ENCODE data around the gene DIP2A. TPM values are rescaled to one million over a fixed set of nuclear protein-coding genes. Genes with fewer than 3 reads are reported as not detected.

DIP2A gene
- total RNA-seq, 1 experiment from 2014 or later: 14.8 TPM

GRCh38 chr21:46606427-46606813 lies 147.7 kb downstream of the DIP2A start:
- DNase-seq (ENCODE audit: extremely low read depth, low read depth): no peak

- DNase-seq (ENCODE audit: extremely low read depth, low read depth): no peak
Measured at GRCh38 chr21:46607636-46608035, 148.9 kb downstream of the DIP2A start.

DNA sequence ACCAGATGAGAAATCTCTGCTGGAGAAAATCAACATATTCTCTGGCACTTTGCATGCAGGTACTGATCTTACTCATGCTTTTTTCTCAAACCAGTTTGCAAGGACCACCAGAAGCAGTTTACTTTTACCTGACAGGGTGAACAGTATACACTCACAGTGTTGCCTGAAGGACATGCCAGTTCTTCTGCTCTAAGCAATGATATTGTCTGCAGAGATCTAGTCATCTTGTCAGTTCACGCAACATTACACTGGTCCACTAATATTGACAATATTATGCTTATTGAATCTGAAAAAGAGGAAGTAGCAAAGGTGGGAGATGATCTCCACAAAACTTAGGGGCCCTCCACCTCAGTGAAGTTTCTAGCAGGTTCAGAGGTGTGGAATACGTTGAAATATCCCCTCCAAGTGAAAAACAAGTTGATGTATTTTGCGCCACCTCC lies 150.0 kb downstream of the DIP2A start:
- no peak for DNase-seq (ENCODE audit: extremely low read depth, low read depth)

DNA sequence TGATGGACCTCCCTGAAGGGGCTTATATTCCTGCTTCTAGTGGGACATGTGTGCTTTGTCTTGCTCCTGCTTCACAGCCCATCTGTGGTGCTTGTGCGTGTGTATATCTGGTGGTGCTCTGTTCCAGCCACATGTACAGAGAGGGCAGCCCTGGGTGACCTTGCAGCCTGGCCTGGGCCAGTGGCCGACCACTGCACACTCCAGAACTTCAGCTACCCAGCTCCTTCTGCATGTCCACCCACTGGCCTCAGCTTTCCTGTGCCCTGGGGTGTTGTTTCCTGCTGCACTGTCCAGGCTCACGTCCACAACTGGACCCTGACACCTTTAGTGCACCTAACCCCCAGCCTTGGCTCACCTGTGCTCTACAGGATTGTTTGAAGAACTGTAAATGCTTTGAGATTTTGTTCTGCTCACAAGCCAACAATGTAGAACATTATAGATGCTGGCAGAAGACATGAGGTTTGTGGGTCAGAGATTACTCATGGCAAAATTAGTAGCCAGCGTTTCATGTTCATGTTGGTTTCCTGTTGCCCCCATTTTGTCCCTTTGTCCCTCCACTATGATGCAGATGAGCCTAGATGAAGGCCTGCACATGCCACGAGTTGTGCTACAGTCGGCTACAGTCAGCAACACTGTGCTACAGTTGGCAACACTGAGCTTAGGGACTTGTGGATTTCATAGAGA lies 151.5 kb downstream of the DIP2A start:
- DNase-seq (ENCODE audit: extremely low read depth, low read depth): no peak

GRCh38 chr21:46613391-46613790 lies 154.7 kb downstream of the DIP2A start:
- DNase-seq (ENCODE audit: extremely low read depth, low read depth): no peak

GRCh38 chr21:46616050-46616449 lies 157.4 kb downstream of the DIP2A start:
- DNase-seq (ENCODE audit: extremely low read depth, low read depth): no peak

DNA sequence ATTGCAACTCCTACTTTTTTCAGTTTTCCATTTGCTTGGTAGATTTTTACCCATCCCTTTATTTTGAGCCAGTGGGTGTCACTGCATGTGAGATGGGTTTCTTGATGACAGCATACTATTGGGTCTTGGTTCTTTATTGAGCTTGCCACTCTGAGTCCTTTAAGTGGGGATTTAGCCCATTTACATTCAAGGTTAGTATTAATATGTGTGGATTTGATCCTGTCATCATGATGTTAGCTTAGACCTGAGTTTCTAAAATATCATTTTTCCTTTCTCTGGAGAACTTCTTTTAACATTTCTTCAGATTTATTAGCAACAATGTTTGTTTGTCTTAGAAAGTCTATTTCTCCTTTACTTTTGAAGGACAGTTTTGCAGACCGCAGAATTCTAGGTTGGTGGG lies 158.0 kb downstream of the DIP2A start:
- DNase-seq (ENCODE audit: extremely low read depth, low read depth): no peak

DNA sequence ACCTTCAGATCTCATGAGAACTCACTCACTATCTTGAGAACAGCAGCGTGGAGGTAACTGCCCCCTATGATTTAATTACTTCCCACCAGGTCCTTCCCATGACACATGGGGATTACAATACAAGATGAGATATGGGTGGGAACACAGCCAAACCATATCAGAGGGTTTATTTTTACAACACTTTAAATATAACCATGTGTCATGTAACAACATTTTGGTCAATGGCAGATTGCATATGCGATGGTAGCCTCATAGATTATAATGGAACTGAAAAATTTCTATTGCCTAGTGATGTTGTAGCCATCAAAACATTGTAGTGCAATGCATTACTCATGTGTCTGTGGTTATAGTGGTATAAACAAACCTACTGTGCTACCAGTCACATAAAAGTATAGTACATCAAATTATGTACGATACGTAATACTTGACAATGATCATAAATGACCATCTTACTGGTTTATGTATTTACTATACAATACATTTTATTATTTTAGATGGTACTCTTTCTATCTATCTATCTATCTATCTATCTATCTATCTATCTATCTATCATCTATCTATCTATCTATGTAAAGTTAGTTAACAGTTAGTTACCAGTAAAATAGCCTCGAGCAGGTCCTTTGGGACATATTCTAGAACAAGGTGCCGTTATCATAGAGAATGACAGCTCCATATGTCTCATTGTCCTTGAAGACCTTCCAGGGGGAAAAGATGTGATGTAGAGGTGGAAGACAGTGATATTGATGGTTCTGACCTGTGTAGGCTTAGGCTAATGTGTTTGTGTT lies 158.8 kb downstream of the DIP2A start:
- DNase-seq (ENCODE audit: extremely low read depth, low read depth): no peak

- DNase-seq (ENCODE audit: extremely low read depth, low read depth): no peak
Measured at GRCh38 chr21:46618738-46619379, 160.2 kb downstream of the DIP2A start.

Small RNA genes lying within 50 kb of the gene (small RNA-seq; reads per million reads assigned to genes)
- gene RNU6-396P: 0 reads per million in 2 experiments

Other genes with a start within 250 kb of the DIP2A start
- gene LSS, start 230.1 kb upstream of the DIP2A start, total RNA-seq (2014; rRNA removed; shearing (Covaris generic)): 5.3 and 6.0 TPM in 2 replicates
- gene MCM3AP, start 173.3 kb upstream of the DIP2A start, total RNA-seq (2014; rRNA removed; shearing (Covaris generic)): 28.9 and 38.8 TPM in 2 replicates
- 20.8 and 23.2 TPM in 2 replicates for gene YBEY, start 172.5 kb upstream of the DIP2A start, total RNA-seq (2014; rRNA removed; shearing (Covaris generic))
- 4.4 TPM in 2 replicates for gene C21orf58, start 135.0 kb upstream of the DIP2A start, total RNA-seq (2014; rRNA removed; shearing (Covaris generic))
- gene PCNT, start 134.7 kb upstream of the DIP2A start, total RNA-seq (2014; rRNA removed; shearing (Covaris generic)): 11.1 and 14.1 TPM in 2 replicates
- not detected in 2 replicates for gene S100B, start 146.2 kb downstream of the DIP2A start, total RNA-seq (2014; rRNA removed; shearing (Covaris generic))
- gene PRMT2, start 176.8 kb downstream of the DIP2A start, total RNA-seq (2014; rRNA removed; shearing (Covaris generic)): 37.0 and 40.4 TPM in 2 replicates

Data from NCI-H460 (cell line).